HepG2 (cell line): Measurements from ENCODE around the gene KBTBD13. TPM values are rescaled to one million over a fixed set of nuclear protein-coding genes. Genes with fewer than 3 reads are reported as not detected.

Experiments used
- ATAC-seq: fragments of 200-7000 bp; cut with Tn5 transposase; 3 replicates; pipeline ENCODE4 v1.9.1; 2020; ENCODE audit warnings: mild to moderate bottlenecking, moderate library complexity
- BruUV-seq: library from RNA; stranded (reverse); fragments of 400-500 nt; replicated peaks from 2 replicates; lab custom pipeline; 2021; lab: Mats Ljungman, UMichigan
- CTCF ChIA-PET: fragments of 300-600 bp; formaldehyde crosslinking; extraction: SDS; loops from one replicate; lab custom pipeline; 2021; ENCODE audit warnings: low total read pairs, inconsistent platforms, low intra/inter-chr PET ratio; lab: Yijun Ruan, JAX
- POLR2A ChIA-PET: fragments of 350-600 bp; sonication (Branson Sonifier 250); formaldehyde crosslinking; loops from one replicate; lab custom pipeline; 2020; ENCODE audit warnings: antibody characterized with exemption, inconsistent platforms; lab: Yijun Ruan, JAX
- DNase-seq: peaks from one replicate; pipeline ENCODE4 v3.0.0-alpha.2; 2015; ENCODE audit warnings: low spot score
- FAIRE-seq: peaks from 3 replicates; lab custom pipeline; 2011; peaks lifted over from hg19 to GRCh38; lab: Jason Lieb, UNC
- H2AFZ ChIP-seq: one replicate; pipeline ENCODE4 v1.6.1; 2011; ENCODE audit warnings: low read length, inconsistent platforms
- H3K27ac ChIP-seq: fragments of 300-600 bp; 3 replicates; pipeline ENCODE4 v1.8.0; 2011; ENCODE audit warnings: mixed run types, mild to moderate bottlenecking, mixed read lengths, low read length, inconsistent platforms; ENCODE audit not compliant: insufficient read depth; ENCODE audit errors: extremely low read length
- H3K27me3 ChIP-seq, 2 experiments: fragments of 200-600 bp in 1 of 2; 2 replicates in 1 of 2; 3 replicates in 1 of 2; pipeline versions ENCODE4 v1.6.0 to v1.8.0; 2011; ENCODE audit warnings: low read length in 2 of 2, mild to moderate bottlenecking in 2 of 2, moderate library complexity in 2 of 2, inconsistent platforms in 1 of 2; ENCODE audit not compliant: insufficient read depth in 2 of 2, control insufficient read depth in 1 of 2
- H3K36me3 ChIP-seq, 2 experiments: fragments of 200-600 bp in 1 of 2; replicated peaks in 1 of 2; 2 replicates in 1 of 2; 3 replicates in 1 of 2; pipeline versions ENCODE4 v1.5.1 to v1.8.0; 2011; ENCODE audit warnings: low read length in 2 of 2, inconsistent platforms in 1 of 2; ENCODE audit not compliant: insufficient read depth in 2 of 2, control insufficient read depth in 1 of 2
- H3K4me1 ChIP-seq: 2 replicates; pipeline ENCODE4 v1.5.1; 2012; ENCODE audit warnings: low read length, inconsistent platforms; ENCODE audit not compliant: insufficient read depth
- H3K4me2 ChIP-seq: 2 replicates; pipeline ENCODE4 v1.6.0; 2011; ENCODE audit warnings: low read depth, low read length, inconsistent platforms
- H3K4me3 ChIP-seq, 3 experiments: fragments of 200-600 bp in 1 of 3; sonication (generic), shearing (Covaris generic) in 1 of 3; replicated peaks in 1 of 3; 2 replicates each; pipeline ENCODE4 v1.5.1; 2011 to 2016; ENCODE audit warnings: low read length in 3 of 3, inconsistent platforms in 2 of 3, low read depth in 2 of 3, mild to moderate bottlenecking in 2 of 3, control low read depth in 1 of 3, mixed read lengths in 1 of 3; ENCODE audit not compliant: insufficient read depth in 1 of 3
- H3K79me2 ChIP-seq: one replicate; pipeline ENCODE4 v1.6.1; 2011; ENCODE audit warnings: low read length, inconsistent platforms; ENCODE audit not compliant: insufficient read depth
- H3K9ac ChIP-seq: 2 replicates; pipeline ENCODE4 v1.6.0; 2011; ENCODE audit warnings: mild to moderate bottlenecking, low read depth, low read length, inconsistent platforms; ENCODE audit not compliant: insufficient read depth
- H3K9me3 ChIP-seq: 2 replicates; pipeline ENCODE4 v1.5.1; 2012; ENCODE audit warnings: mild to moderate bottlenecking, low read length
- H4K20me1 ChIP-seq: 2 replicates; pipeline ENCODE4 v1.6.0; 2011; ENCODE audit warnings: inconsistent platforms, mild to moderate bottlenecking, low read length, moderate library complexity; ENCODE audit not compliant: insufficient read depth
- CHD4 ChIP-seq: fragments of 200-600 bp; sonication (generic); IDR thresholded peaks from 2 replicates; pipeline ENCODE4 v1.7.0; 2017; ENCODE audit warnings: mild to moderate bottlenecking, low read length, borderline replicate concordance
- CREB1 ChIP-seq, 2 experiments: fragments of 450-650 bp in 1 of 2; IDR thresholded peaks; 2 replicates each; pipeline ENCODE4 v1.6.1; 2016 to 2017; ENCODE audit warnings: control low read depth in 1 of 2, mild to moderate bottlenecking in 1 of 2, missing compliant biosample characterization in 1 of 2, missing genetic modification characterization in 1 of 2
- ZNF598 ChIP-seq: sonication (generic); formaldehyde crosslinking; IDR thresholded peaks from 2 replicates; pipeline ENCODE4 v1.5.1; 2020; ENCODE audit warnings: mild to moderate bottlenecking, missing genetic modification reagents, borderline replicate concordance
- WGBS: methylation state at CpG from one replicate; pipeline ENCODE4 v1.1.6; 2017; ENCODE audit warnings: low lambda C conversion rate; 5-methylcytosine and 5-hydroxymethylcytosine counted together
- in situ Hi-C: cut with HindIII; loops from 2 replicates; pipeline ENCODE4 v1.10.0; 2017; ENCODE audit warnings: low pct_unique_long_range_greater_than_20kb; ENCODE audit not compliant: extremely low pct_ligation_motif_present
- intact Hi-C: fragments of 100-400 bp; cut with micrococcal nuclease; formaldehyde crosslinking; loops from one replicate; pipeline ENCODE4 v1.10.0; 2022; ENCODE audit not compliant: unreplicated experiment
- polyA plus RNA-seq, 8 experiments: library from polyadenylated mRNA; depleted of rRNA in 3 of 8; stranded (reverse) in 7 of 8; unstranded in 1 of 8; fragments of >200 nt; fragmentation: Illumina TruSeq in 4 of 8; extraction: Trizol in 4 of 8; gene quantifications; 2 replicates each; pipeline versions ENCODE4 v1.2.1 to v1.2.3, GENCODE V29; 2011 to 2016; ENCODE audit warnings: low read depth in 4 of 8, missing spikeins in 1 of 8, mixed read lengths in 1 of 8; ENCODE audit not compliant: insufficient read depth in 1 of 8
- total RNA-seq, 5 experiments: library from RNA; depleted of rRNA; stranded (reverse); fragments of >200 nt; fragmentation: Illumina TruSeq; extraction: Trizol; gene quantifications; 2 replicates each; pipeline ENCODE4 v1.2.3, GENCODE V29; 2016; ENCODE audit warnings: low read depth in 1 of 5
- TF ChIP-seq, protein P1 (sequence below): sonication (generic); formaldehyde crosslinking; IDR thresholded peaks from 2 replicates; pipeline ENCODE4 v1.8.0; 2022; ENCODE audit warnings: missing genetic modification reagents, mild to moderate bottlenecking, moderate library complexity, borderline replicate concordance

The KBTBD13 gene
- total and polyA plus RNA-seq, 2 of the 13 experiments (the other 11 are each of a cell fraction or from before 2014, with no cell fraction given): not detected

DNA sequence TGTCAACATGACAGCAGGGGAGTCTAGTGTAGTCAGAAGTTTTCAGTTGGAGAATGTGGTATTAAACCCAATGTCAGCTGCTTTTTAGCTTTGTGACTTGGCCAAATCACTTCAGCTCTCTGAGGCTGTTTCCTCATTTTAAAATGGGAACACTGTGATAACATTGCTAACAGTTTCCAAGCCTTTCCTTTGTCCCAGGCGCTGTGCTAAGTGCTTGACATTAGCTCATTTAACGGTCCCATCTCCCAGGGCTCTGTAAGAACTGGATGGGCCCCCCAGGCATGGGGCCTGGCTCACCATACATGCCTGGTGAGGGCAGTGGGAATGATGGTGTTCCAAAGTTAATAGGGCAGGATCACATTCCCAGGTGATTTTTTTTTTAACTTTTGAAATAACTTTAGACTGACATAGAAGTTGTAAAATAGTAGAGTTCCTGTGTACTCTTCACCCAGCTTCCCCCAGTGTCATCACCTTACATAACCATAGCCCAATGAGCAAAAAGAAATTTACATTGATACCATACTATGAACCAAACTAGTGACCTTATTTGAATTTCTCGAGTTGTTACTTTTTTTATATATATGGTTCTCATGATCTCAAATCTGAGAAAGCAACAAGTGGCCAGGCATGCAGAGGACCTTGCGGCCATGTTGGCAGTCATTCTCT lies 16.5 kb upstream of the KBTBD13 start:
- H3K4me2 ChIP-seq: no peak overlapping the region
- no TSS peak for BruUV-seq
- no peaks in the 10 kb centered on the region for H3K36me3 ChIP-seq
- ChIA-PET CTCF (no interaction called here), POLR2A (no interaction called here)
- H3K79me2 ChIP-seq: no peaks in the 10 kb centered on the region
- no peak overlapping the region for H3K9ac ChIP-seq
- no peaks in the 10 kb centered on the region for H4K20me1 ChIP-seq
- H3K4me3 ChIP-seq: no peak overlapping the region
- no peak overlapping the region for H2AFZ ChIP-seq
- TF ChIP-seq CHD4 (no peak), CREB1 (IDR thresholded peaks at IDR 0.05) (no peak), CREB1 (CRISPR knock-in tag; IDR thresholded peaks at IDR 0.05) (no peak), ZNF598 (CRISPR knock-in tag) (no peak)
- TF ChIP-seq, protein P1, sequence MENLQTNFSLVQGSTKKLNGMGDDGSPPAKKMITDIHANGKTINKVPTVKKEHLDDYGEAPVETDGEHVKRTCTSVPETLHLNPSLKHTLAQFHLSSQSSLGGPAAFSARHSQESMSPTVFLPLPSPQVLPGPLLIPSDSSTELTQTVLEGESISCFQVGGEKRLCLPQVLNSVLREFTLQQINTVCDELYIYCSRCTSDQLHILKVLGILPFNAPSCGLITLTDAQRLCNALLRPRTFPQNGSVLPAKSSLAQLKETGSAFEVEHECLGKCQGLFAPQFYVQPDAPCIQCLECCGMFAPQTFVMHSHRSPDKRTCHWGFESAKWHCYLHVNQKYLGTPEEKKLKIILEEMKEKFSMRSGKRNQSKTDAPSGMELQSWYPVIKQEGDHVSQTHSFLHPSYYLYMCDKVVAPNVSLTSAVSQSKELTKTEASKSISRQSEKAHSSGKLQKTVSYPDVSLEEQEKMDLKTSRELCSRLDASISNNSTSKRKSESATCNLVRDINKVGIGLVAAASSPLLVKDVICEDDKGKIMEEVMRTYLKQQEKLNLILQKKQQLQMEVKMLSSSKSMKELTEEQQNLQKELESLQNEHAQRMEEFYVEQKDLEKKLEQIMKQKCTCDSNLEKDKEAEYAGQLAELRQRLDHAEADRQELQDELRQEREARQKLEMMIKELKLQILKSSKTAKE (CRISPR knock-in tag): no peak
- DNase-seq (no peak), FAIRE-seq (no peak), ATAC-seq (no peak)
- WGBS: 81% methylated on average over 4 of the region's 4 CpGs
- H3K27me3 ChIP-seq: peaks cover 0 to 9% of the 10 kb centered on the region in 2 experiments; a peak in 1 of 5 replicates
- intact Hi-C loops: loop anchor here (10.0 kb wide), 1 partner anchor 235 kb away; the partner anchor contains the start of gene RNU5A-1
- no peaks in the 10 kb centered on the region for H3K9me3 ChIP-seq
- in situ Hi-C loops: no loop called here
- peaks cover 85% of the 10 kb centered on the region for H3K4me1 ChIP-seq
- no peak overlapping the region for H3K27ac ChIP-seq
